Left ventricle myocardium inferior (tissue), 1 donor: Measurements from ENCODE around the gene TCF3. TPM values are rescaled to one million over a fixed set of nuclear protein-coding genes. Genes with fewer than 3 reads are reported as not detected.

Experiments
- DNase-seq: peaks from one replicate; pipeline ENCODE4 v3.0.0-alpha.2; 2020
- H3K27ac ChIP-seq: fragments of 200-600 bp; replicated peaks from 2 replicates; pipeline ENCODE4 v1.8.0; 2021
- H3K27me3 ChIP-seq: fragments of 200-600 bp; 2 replicates; pipeline ENCODE4 v1.8.0; 2021; ENCODE audit warnings: low read depth
- H3K36me3 ChIP-seq: fragments of 200-600 bp; 2 replicates; pipeline ENCODE4 v1.8.0; 2021
- H3K4me1 ChIP-seq: fragments of 200-600 bp; 2 replicates; pipeline ENCODE4 v1.8.0; 2021
- H3K4me3 ChIP-seq: fragments of 200-600 bp; 2 replicates; pipeline ENCODE4 v1.8.0; 2021; ENCODE audit warnings: mild to moderate bottlenecking, moderate library complexity
- H3K9me3 ChIP-seq: fragments of 200-600 bp; replicated peaks from 2 replicates; pipeline ENCODE4 v1.8.0; 2021
- intact Hi-C: fragments of 100-400 bp; cut with micrococcal nuclease; formaldehyde crosslinking; loops from one replicate; pipeline ENCODE4 v1.11.0; 2022
- total RNA-seq: library from RNA; stranded (reverse); fragmentation: NEBNext Ultra II Directional; extraction: Animal tissue kit (Norgen Biotek cat#: 25700); gene quantifications from one replicate; pipeline ENCODE4 v1.2.1, GENCODE V29; 2021
- TF ChIP-seq, protein P1 (sequence below): fragments of 200-600 bp; IDR thresholded peaks from 2 replicates; pipeline ENCODE4 v1.8.0; 2021; ENCODE audit warnings: antibody characterized with exemption, mild to moderate bottlenecking, borderline replicate concordance
- donor health status: DM: no; HTN: yes; CAD: no; lungs with severe emphysema.

The TCF3 gene
- total RNA-seq, 1 donor from 2014 or later, result 18.4 TPM

DNA sequence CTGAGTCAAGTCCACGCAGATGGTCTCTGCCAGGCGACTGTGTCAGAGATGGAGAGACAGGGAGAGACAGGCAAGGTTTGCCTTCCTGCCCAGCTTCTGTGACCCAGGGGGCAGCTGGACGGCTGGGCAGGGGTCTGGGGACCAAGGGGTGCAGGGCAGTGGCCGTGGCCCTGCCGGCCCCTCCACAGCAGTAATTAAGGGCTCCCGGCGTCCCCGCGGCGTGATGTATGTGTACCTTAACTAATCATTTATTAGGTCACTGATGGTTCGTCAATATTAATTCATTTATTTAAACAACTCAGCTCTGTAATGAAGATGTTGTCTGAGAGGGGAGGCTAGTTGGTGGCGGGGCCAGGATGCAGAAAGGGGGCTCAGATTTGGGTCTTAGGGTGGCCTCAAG is 28.6 kb upstream of the TCF3 start:
- no peaks in the 10 kb centered on the region for H3K9me3 ChIP-seq
- intact Hi-C loops, result no loop called here
- peaks cover 99% of the 10 kb centered on the region for H3K27me3 ChIP-seq
- no peak for DNase-seq
- peaks cover 1% of the 10 kb centered on the region for H3K4me1 ChIP-seq
- H3K27ac ChIP-seq, result no peak overlapping the region
- H3K36me3 ChIP-seq, result no peaks in the 10 kb centered on the region
- no peak overlapping the region for H3K4me3 ChIP-seq
- TF ChIP-seq, protein P1, sequence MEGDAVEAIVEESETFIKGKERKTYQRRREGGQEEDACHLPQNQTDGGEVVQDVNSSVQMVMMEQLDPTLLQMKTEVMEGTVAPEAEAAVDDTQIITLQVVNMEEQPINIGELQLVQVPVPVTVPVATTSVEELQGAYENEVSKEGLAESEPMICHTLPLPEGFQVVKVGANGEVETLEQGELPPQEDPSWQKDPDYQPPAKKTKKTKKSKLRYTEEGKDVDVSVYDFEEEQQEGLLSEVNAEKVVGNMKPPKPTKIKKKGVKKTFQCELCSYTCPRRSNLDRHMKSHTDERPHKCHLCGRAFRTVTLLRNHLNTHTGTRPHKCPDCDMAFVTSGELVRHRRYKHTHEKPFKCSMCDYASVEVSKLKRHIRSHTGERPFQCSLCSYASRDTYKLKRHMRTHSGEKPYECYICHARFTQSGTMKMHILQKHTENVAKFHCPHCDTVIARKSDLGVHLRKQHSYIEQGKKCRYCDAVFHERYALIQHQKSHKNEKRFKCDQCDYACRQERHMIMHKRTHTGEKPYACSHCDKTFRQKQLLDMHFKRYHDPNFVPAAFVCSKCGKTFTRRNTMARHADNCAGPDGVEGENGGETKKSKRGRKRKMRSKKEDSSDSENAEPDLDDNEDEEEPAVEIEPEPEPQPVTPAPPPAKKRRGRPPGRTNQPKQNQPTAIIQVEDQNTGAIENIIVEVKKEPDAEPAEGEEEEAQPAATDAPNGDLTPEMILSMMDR, result no peak

DNA sequence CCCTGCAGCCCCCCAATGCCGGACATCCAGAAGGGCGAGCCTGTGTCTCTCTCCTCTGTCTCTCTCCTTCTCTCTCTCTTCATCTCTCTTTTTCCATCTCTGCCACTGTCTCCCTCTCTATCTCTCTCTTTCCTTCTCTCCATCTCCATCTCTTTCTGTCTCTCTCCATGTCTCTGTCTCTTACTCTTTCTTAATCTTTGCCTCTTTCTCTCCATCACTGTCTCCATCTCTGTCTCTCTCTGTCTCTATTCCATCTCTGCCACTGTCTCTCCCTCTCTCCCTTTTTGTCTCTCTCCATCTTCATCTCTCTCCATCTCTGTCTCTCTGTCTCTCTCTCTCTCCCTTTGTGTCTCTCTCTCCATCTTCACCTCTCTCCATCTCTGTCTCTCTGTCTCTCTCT is 25.7 kb upstream of the TCF3 start:
- no peaks in the 10 kb centered on the region for H3K36me3 ChIP-seq
- H3K27ac ChIP-seq, result no peak overlapping the region
- intact Hi-C loops, result loop anchor here (10.0 kb wide), 1 partner anchor 133 kb away; no protein-coding TSS in a partner anchor
- TF ChIP-seq, protein P1, result no peak
- H3K4me1 ChIP-seq, result peaks cover 5% of the 10 kb centered on the region
- no peak overlapping the region for H3K4me3 ChIP-seq
- no peaks in the 10 kb centered on the region for H3K9me3 ChIP-seq
- peaks cover 99% of the 10 kb centered on the region for H3K27me3 ChIP-seq
- no peak for DNase-seq

DNA sequence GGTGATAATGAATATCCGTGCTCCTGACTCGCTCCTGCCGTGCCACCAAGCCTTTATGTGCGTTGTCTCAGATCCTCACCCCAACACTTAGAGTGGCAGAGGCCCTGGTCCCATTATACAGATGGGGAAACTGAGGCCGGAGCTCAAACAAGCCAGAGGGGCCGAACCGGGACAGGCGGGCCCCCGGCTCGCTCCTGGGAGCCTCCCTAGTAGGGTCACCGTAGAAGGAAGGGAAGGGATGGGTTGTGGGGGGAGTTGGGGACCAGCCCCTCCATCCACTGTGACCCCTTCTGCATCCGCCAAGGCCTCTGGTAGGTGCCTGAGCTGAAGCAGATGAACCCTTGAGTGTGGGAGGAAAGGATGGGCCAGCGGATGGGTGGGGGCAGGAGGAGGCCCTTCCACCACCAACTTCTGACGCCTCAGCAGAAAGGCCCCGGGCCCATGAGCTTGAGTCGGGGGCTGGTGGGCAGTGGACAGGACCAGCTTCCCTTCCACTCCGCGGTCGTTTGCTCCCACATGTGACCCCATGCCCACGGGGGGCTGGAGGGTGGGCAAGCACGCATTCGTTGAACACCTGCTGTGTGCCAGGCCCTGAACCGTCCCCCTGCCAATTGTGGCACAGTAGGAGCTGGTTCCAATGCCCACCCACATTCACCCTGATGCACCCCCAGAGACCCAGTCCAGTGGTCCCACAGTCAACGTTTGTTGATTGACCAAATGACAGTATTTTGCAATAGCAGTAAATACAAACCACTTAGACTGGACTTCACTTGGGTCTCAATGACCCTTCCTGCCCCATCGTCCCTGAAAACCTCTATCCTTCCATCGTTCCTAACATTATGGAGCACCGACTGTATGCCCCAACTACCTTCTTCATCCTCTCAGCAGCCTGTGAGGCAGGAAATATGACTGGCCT is 24.2 kb upstream of the TCF3 start:
- DNase-seq, result no peak
- Histone ChIP-seq H3K27ac (no peak overlapping the region), H3K36me3 (no peaks in the 10 kb centered on the region), H3K27me3 (peaks cover 100% of the 10 kb centered on the region), H3K9me3 (no peaks in the 10 kb centered on the region), H3K4me1 (peaks cover 14% of the 10 kb centered on the region), H3K4me3 (no peak overlapping the region)
- TF ChIP-seq, protein P1, result no peak
- intact Hi-C loops, result loop anchor here (10.0 kb wide), 1 partner anchor 132 kb away; no protein-coding TSS in a partner anchor

DNA sequence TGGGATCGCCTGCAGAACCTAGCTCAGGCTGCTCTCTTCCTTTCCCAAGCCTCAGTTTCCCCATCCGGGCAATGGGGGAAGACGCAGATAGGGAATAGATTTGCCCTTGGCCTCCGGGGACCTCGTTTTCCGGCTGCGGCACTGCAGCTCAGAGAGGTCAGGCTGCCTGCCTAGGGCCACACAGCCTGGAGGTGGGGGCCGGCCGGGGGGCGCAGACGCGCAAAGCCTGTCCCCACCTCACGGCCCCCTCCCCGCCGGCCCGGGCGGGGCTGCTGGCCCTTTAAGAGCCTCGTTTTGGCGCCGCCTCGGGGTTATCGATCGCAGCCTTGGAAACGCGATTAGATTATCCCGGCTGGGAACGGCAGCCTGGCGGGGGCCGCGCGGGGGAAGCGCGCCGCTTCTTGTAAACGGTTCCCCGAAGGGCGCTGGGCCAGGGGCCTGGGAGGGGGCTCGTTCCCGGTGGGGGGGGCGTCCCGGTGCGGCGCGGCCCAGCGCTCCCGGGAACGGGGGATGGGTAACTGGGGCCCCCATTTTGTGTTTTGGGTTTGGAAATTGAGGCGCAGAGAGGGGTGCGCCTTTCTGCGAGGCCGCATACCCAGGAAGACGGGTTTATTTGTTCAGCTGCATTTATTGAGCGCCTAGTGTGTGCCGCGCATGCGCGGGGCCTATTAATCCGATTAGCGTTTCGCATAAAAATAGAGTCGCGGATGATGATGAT is 23.4 kb upstream of the TCF3 start:
- TF ChIP-seq, protein P1, result no peak
- Histone ChIP-seq H3K36me3 (no peaks in the 10 kb centered on the region), H3K27ac (no peak overlapping the region), H3K27me3 (peaks cover 100% of the 10 kb centered on the region), H3K4me1 (peaks cover 14% of the 10 kb centered on the region), H3K9me3 (no peaks in the 10 kb centered on the region), H3K4me3 (no peak overlapping the region)
- intact Hi-C loops, result loop anchor here (10.0 kb wide), 1 partner anchor 131 kb away; no protein-coding TSS in a partner anchor
- DNase-seq, result no peak

DNA sequence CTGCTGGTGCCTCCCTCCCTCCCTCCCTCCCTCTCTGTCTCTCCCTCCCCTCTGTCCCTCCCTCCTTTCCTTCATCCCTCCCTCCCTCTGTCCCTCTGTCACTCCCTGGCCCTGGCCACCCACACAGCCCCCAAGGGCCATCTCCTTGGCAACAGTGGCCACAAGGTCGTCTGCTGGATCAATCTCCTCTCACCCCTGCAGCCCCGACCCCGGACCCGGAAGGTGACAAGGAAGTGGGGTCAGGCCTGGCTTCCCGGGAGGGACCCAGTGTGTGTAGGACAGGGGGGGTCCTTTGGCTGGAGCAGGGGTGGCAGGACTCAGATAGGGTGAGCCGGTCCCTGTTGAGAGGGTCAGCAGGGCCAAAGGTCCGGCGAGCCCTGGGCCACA is 21.9 kb upstream of the TCF3 start:
- Histone ChIP-seq H3K4me1 (peaks cover 14% of the 10 kb centered on the region), H3K4me3 (no peak overlapping the region), H3K9me3 (no peaks in the 10 kb centered on the region), H3K27me3 (peaks cover 94% of the 10 kb centered on the region), H3K27ac (no peak overlapping the region), H3K36me3 (no peaks in the 10 kb centered on the region)
- no peak for DNase-seq
- TF ChIP-seq, protein P1, result no peak
- intact Hi-C loops, result loop anchor here (10.0 kb wide), 1 partner anchor 129 kb away; no protein-coding TSS in a partner anchor
